Gastrocnemius medialis (tissue), 4 donors: ENCODE results near the gene GRPEL1. TPM values are rescaled to one million over a fixed set of nuclear protein-coding genes. Genes with fewer than 3 reads are reported as not detected.
A peak's percentile ranks its signal among the peaks of the same experiment; 100 is the strongest.

Experiments used
- ATAC-seq, 2 donors: fragments of 150-250 bp; one replicate each; pipeline ENCODE4 v1.9.1; 2016
- DNase-seq, 2 donors: peaks; one replicate each; pipeline ENCODE4 v3.0.0-alpha.2; 2019
- H3K27ac ChIP-seq, 4 donors: fragments of 200-600 bp; sonication (generic); 1 replicate in 1 of 4; 2 replicates in 3 of 4; pipeline ENCODE4 v1.5.1; 2016 to 2018; ENCODE audit warnings: mild to moderate bottlenecking in 2 of 4, moderate library complexity in 1 of 4
- H3K27me3 ChIP-seq, 3 donors: fragments of 200-600 bp; sonication (generic) in 2 of 3; 1 replicate in 1 of 3; 2 replicates in 2 of 3; pipeline versions ENCODE4 v1.5.1 to v1.6.0; 2016 to 2019; ENCODE audit warnings: mild to moderate bottlenecking in 1 of 3, moderate library complexity in 1 of 3
- H3K36me3 ChIP-seq, 2 donors: fragments of 200-600 bp; sonication (generic) in 1 of 2; one replicate each; pipeline ENCODE4 v1.5.1; 2017 to 2018
- H3K4me1 ChIP-seq, 2 donors: fragments of 200-600 bp; sonication (generic) in 1 of 2; one replicate each; pipeline ENCODE4 v1.5.1; 2016 to 2017; ENCODE audit warnings: mild to moderate bottlenecking in 2 of 2
- H3K4me3 ChIP-seq, 4 donors: fragments of 200-600 bp; sonication (generic) in 3 of 4; 1 replicate in 1 of 4; 2 replicates in 3 of 4; pipeline ENCODE4 v1.5.1; 2016 to 2019; ENCODE audit warnings: mild to moderate bottlenecking in 2 of 4
- H3K9me3 ChIP-seq, 3 donors: fragments of 200-600 bp; sonication (generic) in 2 of 3; 1 replicate in 1 of 3; 2 replicates in 2 of 3; pipeline ENCODE4 v1.5.1; 2016 to 2019
- CTCF ChIP-seq, 5 experiments: fragments of 450-650 bp in 3 of 5; fragments of 200-600 bp in 2 of 5; sonication (generic) in 2 of 5; IDR thresholded peaks in 4 of 5; conservative IDR thresholded peaks in 1 of 5; 1 replicate in 4 of 5; 2 replicates in 1 of 5; pipeline ENCODE4 v1.5.1; 2016 to 2019; ENCODE audit warnings: antibody characterized with exemption in 5 of 5, mild to moderate bottlenecking in 3 of 5, moderate library complexity in 3 of 5
- POLR2A ChIP-seq, 2 donors: fragments of 450-650 bp; IDR thresholded peaks; one replicate each; pipeline ENCODE4 v1.6.1; 2017; ENCODE audit warnings: antibody characterized with exemption in 2 of 2, mild to moderate bottlenecking in 2 of 2, moderate library complexity in 2 of 2
- in situ Hi-C, 4 donors: fragments of 200-750 bp; cut with MboI; loops; one replicate each; pipeline versions ENCODE4 v1.15.0 to v1.8.0; 2017; ENCODE audit warnings: low sequenced_read_pairs in 4 of 4
- intact Hi-C: fragments of 100-400 bp; cut with DNase I; formaldehyde crosslinking; loops from one replicate; pipeline ENCODE4 v1.15.1; 2023; ENCODE audit warnings: low total_unique reads
- total RNA-seq, 4 donors: library from RNA; depleted of rRNA; stranded (reverse); fragments of >200 nt; gene quantifications; one replicate each; pipeline versions ENCODE4 v1.1.0 to v1.2.3, GENCODE V29; 2016

The GRPEL1 gene
- total RNA-seq, 4 donors from 2014 or later, result 28.8 to 58.0 (median 35.8) TPM

GRCh38 chr4:7054106-7054880 lies 13.6 kb downstream of the GRPEL1 start:
- DNase-seq, result no peak
- Histone ChIP-seq H3K36me3 (peaks cover 0 to 34% of the 10 kb centered on the region in 2 donors), H3K4me1 (peaks cover 22 to 30% of the 10 kb centered on the region in 2 donors), H3K9me3 (no peaks in the 10 kb centered on the region), H3K27me3 (no peaks in the 10 kb centered on the region), H3K27ac (peak overlapping the region in 3 of 4 donors; percentile 72 to 84 (median 81)), H3K4me3 (no peak overlapping the region)
- TF ChIP-seq POLR2A (IDR thresholded peaks at IDR 0.05) (no peak), CTCF (IDR thresholded peaks at IDR 0.05 in 4 of 5, conservative IDR thresholded peaks at IDR 0.05 in 1 of 5) (no peak)
- no peak for ATAC-seq
- in situ Hi-C loops, result loop anchor here in 1 of 4 donors (25.0 kb wide), 1 partner anchor 142 kb away; the partner anchor contains the start of gene TBC1D14
- intact Hi-C loops, result no loop called here

DNA sequence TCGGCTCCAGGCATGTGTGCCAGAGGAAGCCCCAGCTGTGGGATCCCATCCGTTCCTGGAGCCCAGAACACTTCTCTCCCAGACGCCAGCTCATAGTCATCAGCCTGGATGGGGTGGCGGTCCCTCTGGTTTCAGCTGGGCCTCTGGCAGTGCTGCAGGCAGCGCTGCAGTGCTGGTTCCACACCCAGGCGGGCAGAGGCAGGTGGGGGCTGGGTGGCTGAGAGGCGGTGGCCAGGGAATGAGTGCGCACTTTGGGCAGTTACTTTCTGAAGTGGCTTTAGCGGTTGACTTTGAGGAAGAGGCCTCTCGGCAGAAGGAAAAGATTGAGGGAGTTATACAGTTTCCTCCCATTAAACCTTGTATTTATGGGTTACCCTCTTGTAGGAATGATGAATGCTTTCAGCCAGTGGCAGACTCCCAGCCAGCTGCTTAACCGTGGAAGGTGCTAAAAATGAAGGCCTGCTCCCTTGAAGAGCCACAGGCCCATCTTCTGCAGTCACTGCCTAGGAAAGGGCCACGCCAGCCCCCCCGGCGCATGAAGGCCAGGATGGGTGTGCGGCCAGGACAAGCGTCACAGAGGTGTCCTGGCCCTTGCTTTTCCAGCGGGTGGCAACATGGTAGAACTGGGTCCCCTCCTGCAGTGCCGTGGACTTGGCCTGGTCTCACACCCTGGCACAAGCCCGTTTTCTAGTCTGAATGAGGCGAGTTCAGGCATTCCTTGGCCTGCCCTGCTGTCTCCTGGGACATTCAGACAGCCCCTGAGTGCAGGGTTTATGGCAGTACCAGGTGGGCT lies 14.7 kb downstream of the GRPEL1 start:
- intact Hi-C loops (no loop called here), in situ Hi-C loops (loop anchor here in 1 of 4 donors (25.0 kb wide), 1 partner anchor 141 kb away; the partner anchor contains the start of gene TBC1D14)
- DNase-seq (peak; percentile 38 to 67), ATAC-seq (peak; percentile 45 to 73)
- Histone ChIP-seq H3K36me3 (peaks cover 0 to 32% of the 10 kb centered on the region in 2 donors), H3K4me3 (no peak overlapping the region), H3K27me3 (no peaks in the 10 kb centered on the region), H3K9me3 (no peaks in the 10 kb centered on the region), H3K27ac (peak overlapping the region; percentile 45 to 84 (median 76)), H3K4me1 (peaks cover 22 to 34% of the 10 kb centered on the region in 2 donors)
- no peak for TF ChIP-seq POLR2A (IDR thresholded peaks at IDR 0.05)
- no peak for TF ChIP-seq CTCF (IDR thresholded peaks at IDR 0.05 in 4 of 5, conservative IDR thresholded peaks at IDR 0.05 in 1 of 5)

- in situ Hi-C loops (loop anchor here in 1 of 4 donors (25.0 kb wide), 1 partner anchor 140 kb away; the partner anchor contains the start of gene TBC1D14), intact Hi-C loops (no loop called here)
- TF ChIP-seq CTCF (IDR thresholded peaks at IDR 0.05 in 4 of 5, conservative IDR thresholded peaks at IDR 0.05 in 1 of 5), result no peak
- no peak for TF ChIP-seq POLR2A (IDR thresholded peaks at IDR 0.05)
- no peak overlapping the region for H3K4me3 ChIP-seq
- H3K27me3 ChIP-seq, result no peaks in the 10 kb centered on the region
- DNase-seq, result no peak
- peak overlapping the region; percentile 45 to 84 (median 76) for H3K27ac ChIP-seq
- H3K36me3 ChIP-seq, result peaks cover 0 to 32% of the 10 kb centered on the region in 2 donors
- no peak for ATAC-seq
- no peaks in the 10 kb centered on the region for H3K9me3 ChIP-seq
- peaks cover 28 to 42% of the 10 kb centered on the region in 2 donors for H3K4me1 ChIP-seq
Measured at GRCh38 chr4:7052313-7052712, 15.6 kb downstream of the GRPEL1 start.

DNA sequence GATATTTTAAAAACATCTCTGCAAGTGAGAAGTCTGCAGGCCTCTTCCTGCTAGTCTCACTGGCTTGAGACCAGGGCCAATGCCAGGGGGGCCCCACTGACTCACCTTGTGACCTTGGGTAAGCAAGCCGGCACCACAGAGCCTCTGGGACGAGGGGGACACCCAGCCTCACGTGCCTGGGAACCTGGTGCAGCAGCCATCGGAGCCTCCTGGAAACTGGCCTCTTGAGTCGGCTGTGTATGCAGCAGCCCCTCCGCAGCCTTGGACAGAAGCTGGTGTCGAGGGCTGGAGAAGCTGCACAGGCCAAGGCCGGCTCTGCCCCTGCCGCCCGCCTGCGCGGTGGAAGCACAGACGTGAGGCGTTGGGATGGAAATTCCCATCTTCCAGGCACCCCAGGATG lies 16.0 kb downstream of the GRPEL1 start:
- ATAC-seq (no peak), DNase-seq (no peak)
- H3K4me3 ChIP-seq, result no peak overlapping the region
- peaks cover 0 to 31% of the 10 kb centered on the region in 2 donors for H3K36me3 ChIP-seq
- H3K9me3 ChIP-seq, result no peaks in the 10 kb centered on the region
- H3K27ac ChIP-seq, result peak overlapping the region in 2 of 4 donors; percentile 81 to 84
- intact Hi-C loops, result no loop called here
- peaks cover 32 to 46% of the 10 kb centered on the region in 2 donors for H3K4me1 ChIP-seq
- no peak for TF ChIP-seq POLR2A (IDR thresholded peaks at IDR 0.05)
- TF ChIP-seq CTCF (IDR thresholded peaks at IDR 0.05 in 4 of 5, conservative IDR thresholded peaks at IDR 0.05 in 1 of 5), result no peak
- in situ Hi-C loops, result loop anchor here in 1 of 4 donors (25.0 kb wide), 1 partner anchor 140 kb away; the partner anchor contains the start of gene TBC1D14
- H3K27me3 ChIP-seq, result no peaks in the 10 kb centered on the region
